RPMI7951 (cell line): ENCODE measurements around the gene VMP1. TPM values are rescaled to one million over a fixed set of nuclear protein-coding genes. Genes with fewer than 3 reads are reported as not detected.
"Not testable (repeated sequence)": the region's sequence is repeated elsewhere in the genome, so short reads cannot be mapped to it uniquely, and the experiment has no call there.

Experiments used
- DNase-seq: peaks from one replicate; pipeline ENCODE4 v3.0.0-alpha.2; 2012; ENCODE audit warnings: low read depth
- total RNA-seq: library from RNA; depleted of rRNA; stranded (reverse); fragments of >200 nt; shearing (Covaris generic); gene quantifications from 2 replicates; pipeline ENCODE4 v1.2.3, GENCODE V29; 2014; rRNA removed

The VMP1 gene
- total RNA-seq, 1 experiment from 2014 or later, result 212 TPM

DNA sequence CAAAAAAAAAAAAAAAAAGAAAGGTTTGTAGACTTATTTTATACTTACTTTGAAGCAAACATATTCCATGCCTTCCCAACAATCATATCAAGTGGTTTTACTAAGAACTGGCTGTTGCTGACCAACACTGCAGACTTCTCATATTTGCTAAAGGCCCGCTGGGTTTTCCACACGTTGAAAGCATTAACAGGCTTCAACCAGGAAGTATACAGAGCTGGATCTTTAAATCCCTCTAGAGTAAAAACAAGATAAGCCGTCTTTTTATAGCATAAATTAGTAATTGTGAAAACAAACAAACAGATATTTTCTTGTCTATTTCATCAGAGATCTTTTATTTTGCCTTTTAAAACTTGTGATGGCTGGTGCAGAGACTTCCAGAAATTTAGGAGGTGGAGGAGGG lies 156.2 kb downstream of the VMP1 start:
- no peak for DNase-seq

- DNase-seq, result no peak
Measured at GRCh38 chr17:59869941-59870218, 162.4 kb downstream of the VMP1 start.

GRCh38 chr17:59870482-59870881 lies 163.0 kb downstream of the VMP1 start:
- DNase-seq, result no peak

DNA sequence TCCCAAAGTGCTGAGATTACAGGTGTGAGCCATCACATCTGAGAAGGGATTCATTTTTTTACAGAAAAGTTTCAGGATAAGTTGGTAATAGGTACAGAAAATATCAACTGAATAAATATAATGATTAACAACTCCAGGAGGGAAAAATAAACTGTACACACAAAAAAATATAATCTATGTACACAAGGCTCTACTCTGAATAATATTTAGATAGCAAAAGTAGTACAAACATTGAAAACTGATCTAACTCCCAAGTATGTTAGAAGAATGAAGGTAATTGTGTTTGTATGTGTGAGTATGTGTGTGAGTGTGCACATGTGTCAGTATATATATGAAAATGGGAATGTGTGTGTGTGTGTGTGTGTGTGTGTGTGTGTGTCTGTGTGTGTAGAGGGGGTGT lies 164.9 kb downstream of the VMP1 start:
- no peak for DNase-seq

DNA sequence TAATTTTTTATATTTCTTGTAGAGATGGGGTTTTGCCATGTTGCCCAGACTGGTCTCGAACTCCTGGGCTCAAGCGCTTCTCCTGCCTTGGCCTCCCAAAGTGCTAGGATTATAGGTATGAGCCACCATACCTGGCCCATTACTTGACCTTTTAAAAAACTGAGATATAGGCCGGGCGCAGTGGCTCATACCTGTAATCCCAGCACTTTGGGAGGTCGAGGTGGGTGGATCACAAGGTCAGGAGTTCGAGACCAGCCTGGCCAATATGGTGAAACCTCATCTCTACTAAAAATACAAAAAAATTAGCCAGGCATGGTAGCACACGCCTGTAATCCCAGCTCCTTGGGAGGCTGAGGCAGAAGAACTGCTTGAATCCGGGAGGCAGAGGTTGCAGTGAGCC lies 166.0 kb downstream of the VMP1 start:
- DNase-seq, result not testable (repeated sequence)

GRCh38 chr17:59874376-59874775 lies 166.9 kb downstream of the VMP1 start:
- no peak for DNase-seq

- DNase-seq, result no peak
Measured at GRCh38 chr17:59876107-59876506, 168.7 kb downstream of the VMP1 start.

DNA sequence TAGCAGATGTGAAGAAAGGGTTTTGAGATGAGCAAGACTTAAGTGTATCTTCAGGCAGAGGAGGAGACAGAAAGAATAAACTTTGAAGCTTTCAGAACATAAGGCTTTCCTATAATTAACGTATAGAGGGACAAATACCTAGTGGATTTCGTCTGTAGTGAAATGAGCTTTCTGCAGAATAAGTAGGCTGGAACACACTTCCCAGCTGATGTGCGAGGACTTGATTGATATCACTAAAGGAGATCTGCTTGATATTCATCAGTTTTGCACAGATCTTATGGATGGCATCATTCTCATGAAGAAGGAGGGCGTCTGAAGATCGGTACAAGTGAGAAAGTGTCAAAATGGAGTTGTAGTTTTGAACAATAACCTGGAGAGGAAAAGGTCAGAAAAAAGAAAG lies 170.5 kb downstream of the VMP1 start:
- no peak for DNase-seq

DNA sequence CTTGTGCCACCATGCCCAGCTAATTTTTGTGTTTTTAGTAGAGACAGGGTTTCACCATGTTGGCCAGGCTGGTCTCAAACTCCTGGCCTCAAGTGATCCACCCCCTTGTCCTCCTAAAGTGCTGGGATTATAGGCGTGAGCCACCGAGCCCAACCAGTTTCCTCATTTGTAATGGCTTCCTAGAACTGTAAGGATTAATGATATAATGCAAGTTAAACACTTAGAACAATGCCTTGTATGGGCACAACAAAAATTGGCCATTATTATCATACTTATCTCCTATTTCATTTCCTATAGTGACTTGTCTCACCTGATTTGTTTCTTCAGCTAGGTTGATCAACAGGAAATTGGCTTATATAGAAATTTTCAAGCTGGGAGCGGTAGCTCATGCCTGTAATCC lies 171.2 kb downstream of the VMP1 start:
- no peak for DNase-seq

- DNase-seq, result no peak
Measured at GRCh38 chr17:59884861-59885260, 177.4 kb downstream of the VMP1 start.

- DNase-seq, result no peak
Measured at GRCh38 chr17:59888145-59888750, 180.8 kb downstream of the VMP1 start.

DNA sequence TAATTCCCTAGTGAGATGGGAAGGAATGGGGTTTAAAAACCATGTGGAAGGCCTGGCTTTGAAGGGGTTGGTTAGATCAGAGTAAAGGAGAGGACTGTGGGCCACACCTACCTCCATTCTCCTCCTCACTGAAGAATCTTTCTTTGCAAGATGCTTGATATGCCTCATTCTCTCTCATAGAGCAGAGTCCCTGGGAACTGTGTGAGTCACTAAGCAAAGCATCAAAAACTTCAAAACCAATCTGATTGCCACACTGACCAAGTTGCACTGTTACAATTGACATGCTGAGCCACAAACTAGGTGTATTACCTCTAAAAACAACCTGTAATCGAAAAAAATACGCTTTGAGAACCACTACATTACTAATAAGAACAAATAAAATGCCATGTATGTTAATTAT lies 183.3 kb downstream of the VMP1 start:
- DNase-seq, result no peak

Other genes starting within 250 kb of the VMP1 start
- 40.5 and 43.7 TPM in 2 replicates for gene DHX40, start 142.0 kb upstream of the VMP1 start, total RNA-seq
- gene CLTC, start 87.8 kb upstream of the VMP1 start, total RNA-seq, result 250 and 286 TPM in 2 replicates
- gene PTRH2, start 224 bp upstream of the VMP1 start, total RNA-seq, result 19.1 and 30.6 TPM in 2 replicates
- gene TUBD1, start 185.3 kb downstream of the VMP1 start, total RNA-seq, result 9.7 and 10.8 TPM in 2 replicates
- 12.4 and 17.4 TPM in 2 replicates for gene RPS6KB1, start 185.5 kb downstream of the VMP1 start, total RNA-seq